DOHH2 (cell line): ENCODE results near the gene UBXN6.

Source experiments
- H3F3A ChIP-seq: fragments of 200-600 bp; sonication (generic), shearing (Covaris generic); 2 replicates; pipeline ENCODE4 v1.6.0; 2016; ENCODE audit warnings: antibody characterized with exemption, mild to moderate bottlenecking; ENCODE audit not compliant: control insufficient read depth, insufficient read depth
- H3K27ac ChIP-seq: fragments of 200-600 bp; sonication (generic); 2 replicates; pipeline ENCODE4 v1.5.1; 2014; ENCODE audit warnings: low read depth, mild to moderate bottlenecking, low read length, moderate library complexity
- H3K27me3 ChIP-seq: fragments of 200-600 bp; sonication (generic); 2 replicates; pipeline ENCODE4 v1.6.1; 2014; ENCODE audit warnings: mild to moderate bottlenecking, low read length, mixed read lengths; ENCODE audit not compliant: control insufficient read depth
- H3K36me3 ChIP-seq: fragments of 200-600 bp; sonication (generic); 2 replicates; pipeline ENCODE4 v1.6.1; 2014; ENCODE audit warnings: mild to moderate bottlenecking, low read length, moderate library complexity, mixed read lengths; ENCODE audit not compliant: control insufficient read depth
- H3K4me1 ChIP-seq: fragments of 200-600 bp; sonication (generic); 2 replicates; pipeline ENCODE4 v1.6.1; 2014; ENCODE audit warnings: mild to moderate bottlenecking, low read length, mixed read lengths; ENCODE audit not compliant: control insufficient read depth
- H3K4me2 ChIP-seq: fragments of 200-600 bp; sonication (generic); 2 replicates; pipeline ENCODE4 v1.6.0; 2014; ENCODE audit warnings: mild to moderate bottlenecking, low read length, moderate library complexity
- H3K4me3 ChIP-seq: fragments of 200-600 bp; sonication (generic); 2 replicates; pipeline ENCODE4 v1.5.1; 2014; ENCODE audit warnings: mild to moderate bottlenecking, low read length, mixed read lengths
- H3K79me2 ChIP-seq: fragments of 200-600 bp; sonication (generic); 2 replicates; pipeline ENCODE4 v1.6.1; 2014; ENCODE audit warnings: mild to moderate bottlenecking, low read length, mixed read lengths; ENCODE audit not compliant: control insufficient read depth
- H3K9me2 ChIP-seq: fragments of 200-600 bp; sonication (generic); replicated peaks from 2 replicates; pipeline ENCODE4 v1.6.1; 2014; ENCODE audit warnings: mild to moderate bottlenecking, low read length, mixed read lengths; ENCODE audit not compliant: control insufficient read depth
- H3K9me3 ChIP-seq: fragments of 200-600 bp; sonication (generic); 2 replicates; pipeline ENCODE4 v1.6.1; 2014; ENCODE audit warnings: antibody characterized with exemption, low read length, mixed read lengths; ENCODE audit not compliant: control insufficient read depth, insufficient read depth
- H4K20me1 ChIP-seq: fragments of 200-600 bp; sonication (generic); 2 replicates; pipeline ENCODE4 v1.6.0; 2014; ENCODE audit warnings: low read depth, mild to moderate bottlenecking, antibody characterized with exemption, low read length, moderate library complexity; ENCODE audit not compliant: control insufficient read depth, insufficient read depth
- CTCF ChIP-seq: fragments of 200-600 bp; sonication (generic); IDR thresholded peaks from one replicate; pipeline ENCODE4 v1.5.1; 2014; ENCODE audit warnings: antibody characterized with exemption, mild to moderate bottlenecking, low read depth, low read length; ENCODE audit not compliant: poor library complexity, severe bottlenecking
- EZH2phosphoT487 ChIP-seq: fragments of 200-600 bp; sonication (generic); IDR thresholded peaks from 2 replicates; pipeline ENCODE4 v1.6.1; 2017; ENCODE audit warnings: borderline replicate concordance, mild to moderate bottlenecking, antibody characterized with exemption, low read length, moderate library complexity, mixed read lengths

UBXN6 gene

GRCh38 chr19:4437103-4437502 lies 20.5 kb downstream of the UBXN6 start:
- no peaks in the 10 kb centered on the region for H3K27me3 ChIP-seq
- H3K36me3 ChIP-seq: peaks cover 79% of the 10 kb centered on the region
- H3K4me3 ChIP-seq: no peak overlapping the region
- H3K27ac ChIP-seq: no peak overlapping the region
- peaks cover 4% of the 10 kb centered on the region; the same call in 1 of the 2 replicates for H4K20me1 ChIP-seq
- H3F3A ChIP-seq: no peaks in the 10 kb centered on the region
- H3K4me2 ChIP-seq: no peak overlapping the region
- no peaks in the 10 kb centered on the region for H3K9me3 ChIP-seq
- peaks cover 66% of the 10 kb centered on the region for H3K79me2 ChIP-seq
- H3K4me1 ChIP-seq: peaks cover 13% of the 10 kb centered on the region
- H3K9me2 ChIP-seq: no peaks in the 10 kb centered on the region
- TF ChIP-seq CTCF (no peak), EZH2phosphoT487 (no peak)

- peaks cover 85% of the 10 kb centered on the region for H3K36me3 ChIP-seq
- H3K27ac ChIP-seq: no peak overlapping the region
- H3K4me1 ChIP-seq: peaks cover 21% of the 10 kb centered on the region
- no peak for TF ChIP-seq CTCF
- no peak for TF ChIP-seq EZH2phosphoT487
- H3K4me2 ChIP-seq: no peak overlapping the region
- no peaks in the 10 kb centered on the region for H3K27me3 ChIP-seq
- H3K79me2 ChIP-seq: peaks cover 75% of the 10 kb centered on the region
- H4K20me1 ChIP-seq: peaks cover 7% of the 10 kb centered on the region; the same call in 1 of the 2 replicates
- no peaks in the 10 kb centered on the region for H3F3A ChIP-seq
- no peaks in the 10 kb centered on the region for H3K9me2 ChIP-seq
- H3K9me3 ChIP-seq: no peaks in the 10 kb centered on the region
- H3K4me3 ChIP-seq: no peak overlapping the region
These were observed 21.4 kb downstream of the UBXN6 start for GRCh38 chr19:4436231-4436630.

- Histone ChIP-seq H3K36me3 (peaks cover 89% of the 10 kb centered on the region), H3K4me1 (peaks cover 40% of the 10 kb centered on the region), H3K4me2 (no peak overlapping the region), H3F3A (no peaks in the 10 kb centered on the region), H4K20me1 (peaks cover 8% of the 10 kb centered on the region; the same call in 1 of the 2 replicates), H3K9me2 (no peaks in the 10 kb centered on the region), H3K4me3 (no peak overlapping the region), H3K27ac (no peak overlapping the region; the same call in 1 of the 2 replicates), H3K9me3 (no peaks in the 10 kb centered on the region), H3K27me3 (no peaks in the 10 kb centered on the region), H3K79me2 (peaks cover 79% of the 10 kb centered on the region)
- no peak for TF ChIP-seq CTCF
- TF ChIP-seq EZH2phosphoT487: no peak
These were observed 23.2 kb downstream of the UBXN6 start for GRCh38 chr19:4434391-4434790.

GRCh38 chr19:4432918-4433506 lies 24.6 kb downstream of the UBXN6 start:
- Histone ChIP-seq H3K4me3 (no peak overlapping the region), H3K36me3 (peaks cover 93% of the 10 kb centered on the region), H3K27me3 (no peaks in the 10 kb centered on the region), H3K79me2 (peaks cover 80% of the 10 kb centered on the region), H3K4me2 (no peak overlapping the region), H3K9me3 (no peaks in the 10 kb centered on the region), H4K20me1 (0 out of 2 replicates have a peak, but pooled peaks cover 5% of the 10 kb centered on the region), H3K9me2 (no peaks in the 10 kb centered on the region), H3K4me1 (peaks cover 51% of the 10 kb centered on the region), H3F3A (no peaks in the 10 kb centered on the region), H3K27ac (peak overlapping the region; percentile 78)
- TF ChIP-seq EZH2phosphoT487 (no peak), CTCF (no peak)
